Sigmoid colon (tissue), 4 donors: ENCODE results near the gene RPP25L.

Experiments
- POLR2A ChIP-seq, 2 donors: fragments of 450-650 bp; IDR thresholded peaks; one replicate each; pipeline ENCODE4 v1.6.1; 2016; ENCODE audit warnings: antibody characterized with exemption in 2 of 2, mild to moderate bottlenecking in 2 of 2, moderate library complexity in 2 of 2
- POLR2AphosphoS5 ChIP-seq, 4 donors: sonication (generic); formaldehyde crosslinking; IDR thresholded peaks; one replicate each; pipeline ENCODE4 v1.6.1; 2017; ENCODE audit warnings: antibody characterized with exemption in 4 of 4
- TF ChIP-seq, protein P1 (sequence below), 4 experiments: fragments of 450-650 bp in 3 of 4; fragments of 200-600 bp in 1 of 4; IDR thresholded peaks; one replicate each; pipeline ENCODE4 v1.5.1; 2016 to 2019; ENCODE audit warnings: antibody characterized with exemption in 4 of 4, mild to moderate bottlenecking in 3 of 4, moderate library complexity in 2 of 4

DNA sequence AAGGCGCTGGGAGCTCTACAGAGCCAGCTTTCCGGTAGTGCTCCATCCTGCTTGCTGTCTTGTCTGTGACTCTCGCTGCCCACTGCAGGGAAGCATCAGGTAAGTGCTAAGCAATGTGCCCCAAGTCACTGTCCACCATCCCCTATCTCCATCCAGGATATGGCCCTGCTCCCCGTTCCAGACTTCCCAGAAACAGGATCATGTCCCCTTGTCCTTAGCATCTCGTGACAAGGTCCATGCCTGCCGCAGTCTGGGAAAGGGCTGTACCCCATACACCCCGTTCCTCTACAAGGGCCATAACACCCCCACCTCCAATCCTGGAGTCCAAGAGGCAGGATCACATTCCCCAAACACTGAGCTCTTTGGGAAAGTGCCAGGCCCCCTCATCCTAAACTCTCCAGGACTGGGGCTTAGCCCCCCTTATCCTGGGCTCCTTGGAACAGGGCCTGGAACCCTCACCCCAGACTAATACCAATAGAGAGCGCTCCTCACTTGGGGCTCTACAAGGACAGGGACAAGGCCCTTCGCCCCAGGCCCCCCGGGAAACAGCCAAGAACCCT is 566 bp downstream of the RPP25L start:
- TF ChIP-seq POLR2A (IDR thresholded peaks at IDR 0.05), result no peak
- TF ChIP-seq, protein P1, sequence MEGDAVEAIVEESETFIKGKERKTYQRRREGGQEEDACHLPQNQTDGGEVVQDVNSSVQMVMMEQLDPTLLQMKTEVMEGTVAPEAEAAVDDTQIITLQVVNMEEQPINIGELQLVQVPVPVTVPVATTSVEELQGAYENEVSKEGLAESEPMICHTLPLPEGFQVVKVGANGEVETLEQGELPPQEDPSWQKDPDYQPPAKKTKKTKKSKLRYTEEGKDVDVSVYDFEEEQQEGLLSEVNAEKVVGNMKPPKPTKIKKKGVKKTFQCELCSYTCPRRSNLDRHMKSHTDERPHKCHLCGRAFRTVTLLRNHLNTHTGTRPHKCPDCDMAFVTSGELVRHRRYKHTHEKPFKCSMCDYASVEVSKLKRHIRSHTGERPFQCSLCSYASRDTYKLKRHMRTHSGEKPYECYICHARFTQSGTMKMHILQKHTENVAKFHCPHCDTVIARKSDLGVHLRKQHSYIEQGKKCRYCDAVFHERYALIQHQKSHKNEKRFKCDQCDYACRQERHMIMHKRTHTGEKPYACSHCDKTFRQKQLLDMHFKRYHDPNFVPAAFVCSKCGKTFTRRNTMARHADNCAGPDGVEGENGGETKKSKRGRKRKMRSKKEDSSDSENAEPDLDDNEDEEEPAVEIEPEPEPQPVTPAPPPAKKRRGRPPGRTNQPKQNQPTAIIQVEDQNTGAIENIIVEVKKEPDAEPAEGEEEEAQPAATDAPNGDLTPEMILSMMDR (IDR thresholded peaks at IDR 0.05), result no peak
- TF ChIP-seq POLR2AphosphoS5 (IDR thresholded peaks at IDR 0.05), result no peak
